Transverse colon (tissue), 4 donors: ENCODE measurements around the gene CYP19A1.

Experiments used
- CTCF ChIP-seq, 5 experiments: fragments of 200-600 bp in 3 of 5; fragments of 450-650 bp in 2 of 5; sonication (generic) in 3 of 5; IDR thresholded peaks; 1 replicate in 2 of 5; 2 replicates in 3 of 5; pipeline ENCODE4 v1.5.1; 2016 to 2017; ENCODE audit warnings: antibody characterized with exemption in 5 of 5, inconsistent platforms in 3 of 5, mild to moderate bottlenecking in 2 of 5, moderate library complexity in 1 of 5
- EP300 ChIP-seq: sonication (generic); formaldehyde crosslinking; IDR thresholded peaks from one replicate; pipeline ENCODE4 v1.6.1; 2017; ENCODE audit warnings: antibody characterized with exemption, low read depth
- POLR2A ChIP-seq: fragments of 450-650 bp; IDR thresholded peaks from one replicate; pipeline ENCODE4 v1.6.1; 2016; ENCODE audit warnings: antibody characterized with exemption, mild to moderate bottlenecking, moderate library complexity
- POLR2AphosphoS5 ChIP-seq, 3 donors: sonication (generic); formaldehyde crosslinking; IDR thresholded peaks; one replicate each; pipeline ENCODE4 v1.6.1; 2016; ENCODE audit warnings: antibody characterized with exemption in 3 of 3

- no peak for TF ChIP-seq CTCF (IDR thresholded peaks at IDR 0.05)
- no peak for TF ChIP-seq POLR2A
- no peak for TF ChIP-seq EP300
- no peak for TF ChIP-seq POLR2AphosphoS5 (IDR thresholded peaks at IDR 0.05)
These were observed 85.7 kb downstream of the CYP19A1 start for GRCh38 chr15:51252671-51253070.
